ENCODE measurements around the gene TXNDC2. TPM values are rescaled to one million over a fixed set of nuclear protein-coding genes. Genes with fewer than 3 reads are reported as not detected.
A peak's percentile ranks its signal among the peaks of the same experiment; 100 is the strongest.

TXNDC2 gene
- total and polyA plus RNA-seq, 2 of the 4 experiments (the other 2 are of a cell fraction) = 0.18 TPM; not detected in 1

DNA sequence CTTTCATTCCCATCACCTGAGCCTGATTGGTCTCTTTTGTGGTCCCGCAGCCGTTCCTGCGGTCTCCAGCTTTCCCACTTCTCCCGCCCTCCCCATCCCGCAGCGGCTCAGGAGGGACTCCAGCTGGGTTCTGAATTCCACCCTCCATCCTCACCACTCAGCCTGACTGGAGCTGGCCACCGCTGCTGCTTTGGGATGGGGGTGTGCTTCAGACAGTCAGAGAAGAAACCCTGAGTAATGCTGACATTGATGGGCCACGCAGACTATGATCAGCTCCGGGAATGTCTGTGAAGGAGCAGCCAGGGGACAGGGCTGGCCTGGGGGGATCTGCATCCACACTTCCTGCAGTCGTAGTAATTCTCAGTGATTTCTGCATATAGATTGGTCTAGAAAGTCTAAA, 45.9 kb upstream of the TXNDC2 start:
- Histone ChIP-seq H2BK5ac (ENCODE audit: low read depth, low read length, poor library complexity, severe bottlenecking) (no peak overlapping the region), H4K8ac (ENCODE audit: low read depth in 2 of 2, low read length in 2 of 2) (no peak overlapping the region), H2BK120ac (ENCODE audit: low read depth, low read length) (no peak overlapping the region), H3K4me3 (ENCODE audit: insufficient read depth, low read depth, low read length) (no peak overlapping the region), H3K9me3 (ENCODE audit: control insufficient read depth, insufficient read depth, low read length) (no peaks in the 10 kb centered on the region), H2AK5ac (ENCODE audit: low read depth, low read length) (no peak overlapping the region), H4K5ac (ENCODE audit: low read depth, low read length) (no peak overlapping the region), H4K91ac (ENCODE audit: insufficient read depth, low read depth, low read length) (no peak overlapping the region), H3K27me3 (ENCODE audit: control insufficient read depth, insufficient read depth, low read length) (no peaks in the 10 kb centered on the region), H3K9me1 (ENCODE audit: insufficient read depth, low read length) (peaks cover 8% of the 10 kb centered on the region; the same call in 1 of the 2 replicates), H3K4me2 (ENCODE audit: low read depth, low read length) (no peak overlapping the region), H2BK20ac (ENCODE audit: low read depth, low read length) (no peak overlapping the region), H2BK15ac (ENCODE audit: low read depth, low read length) (no peak overlapping the region), H3K14ac (replicated peaks; ENCODE audit: low read depth, low read length) (no peak overlapping the region), H3K27ac (ENCODE audit: insufficient read depth, low read length) (no peak overlapping the region), H2AFZ (replicated peaks; ENCODE audit: low read length, poor library complexity) (no peak overlapping the region), H3K56ac (ENCODE audit: extremely low read depth, insufficient read depth, low read length) (no peak overlapping the region), H3K4me1 (ENCODE audit: control insufficient read depth, insufficient read depth, low read length) (no peaks in the 10 kb centered on the region), H3K4ac (ENCODE audit: low read depth, low read length) (no peak overlapping the region), H3K23ac (ENCODE audit: low read depth, low read length) (no peak overlapping the region), H3K36me3 (ENCODE audit: control insufficient read depth, insufficient read depth, low read length) (no peaks in the 10 kb centered on the region), H3K79me1 (ENCODE audit: low read depth in 1 of 2, low read length in 2 of 2) (peaks cover 15 to 18% of the 10 kb centered on the region in 2 experiments), H2AK9ac (replicated peaks; ENCODE audit: low read depth, low read length, poor library complexity) (no peak overlapping the region), H3K9ac (ENCODE audit: low read depth, low read length) (no peak overlapping the region), H4K20me1 (ENCODE audit: insufficient read depth, low read length) (no peaks in the 10 kb centered on the region), H3K18ac (ENCODE audit: low read depth, low read length) (no peak overlapping the region)
- ATAC-seq (ENCODE audit: low read depth) (0 out of 2 replicates have a peak, but pooled peaks have one; percentile 21), DNase-seq (peak; percentile 7)
- CTCF ChIA-PET = no interaction called here
- POLR2A ChIA-PET (ENCODE audit: unreplicated experiment) = no interaction called here
- in situ Hi-C loops (cut with MboI; ENCODE audit: low sequenced_read_pairs) (no loop called here), intact Hi-C loops (cut with micrococcal nuclease) (no loop called here), dilution Hi-C loops (cut with HindIII; ENCODE audit: low sequenced_read_pairs, unreplicated experiment) (no loop called here)
- BruUV-seq (replicated peaks) = no TSS peak
- no CpG with 5 or more reads among the region's 10 CpGs for WGBS, 2 experiments (ENCODE audit: extremely low coverage in 2 of 2, insufficient read length in 1 of 2)
- TF ChIP-seq NFE2L2 (IDR thresholded peaks at IDR 0.05; ENCODE audit: low read depth, low read length) = no peak
- no peak for TF ChIP-seq SMC3 (IDR thresholded peaks at IDR 0.05; ENCODE audit: low read depth, low read length)
- TF ChIP-seq, protein P1, sequence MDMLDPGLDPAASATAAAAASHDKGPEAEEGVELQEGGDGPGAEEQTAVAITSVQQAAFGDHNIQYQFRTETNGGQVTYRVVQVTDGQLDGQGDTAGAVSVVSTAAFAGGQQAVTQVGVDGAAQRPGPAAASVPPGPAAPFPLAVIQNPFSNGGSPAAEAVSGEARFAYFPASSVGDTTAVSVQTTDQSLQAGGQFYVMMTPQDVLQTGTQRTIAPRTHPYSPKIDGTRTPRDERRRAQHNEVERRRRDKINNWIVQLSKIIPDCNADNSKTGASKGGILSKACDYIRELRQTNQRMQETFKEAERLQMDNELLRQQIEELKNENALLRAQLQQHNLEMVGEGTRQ (IDR thresholded peaks at IDR 0.05; ENCODE audit: low read depth, low read length) = no peak
- no peak for TF ChIP-seq BHLHE40 (IDR thresholded peaks at IDR 0.05; ENCODE audit: low read depth, low read length)
- no peak for TF ChIP-seq RCOR1 (IDR thresholded peaks at IDR 0.05; ENCODE audit: insufficient replicate concordance, low read length)
- no peak for TF ChIP-seq RAD21 (IDR thresholded peaks at IDR 0.05; ENCODE audit: low read length)
- TF ChIP-seq, protein P2, sequence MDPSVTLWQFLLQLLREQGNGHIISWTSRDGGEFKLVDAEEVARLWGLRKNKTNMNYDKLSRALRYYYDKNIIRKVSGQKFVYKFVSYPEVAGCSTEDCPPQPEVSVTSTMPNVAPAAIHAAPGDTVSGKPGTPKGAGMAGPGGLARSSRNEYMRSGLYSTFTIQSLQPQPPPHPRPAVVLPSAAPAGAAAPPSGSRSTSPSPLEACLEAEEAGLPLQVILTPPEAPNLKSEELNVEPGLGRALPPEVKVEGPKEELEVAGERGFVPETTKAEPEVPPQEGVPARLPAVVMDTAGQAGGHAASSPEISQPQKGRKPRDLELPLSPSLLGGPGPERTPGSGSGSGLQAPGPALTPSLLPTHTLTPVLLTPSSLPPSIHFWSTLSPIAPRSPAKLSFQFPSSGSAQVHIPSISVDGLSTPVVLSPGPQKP (IDR thresholded peaks at IDR 0.05; ENCODE audit: borderline replicate concordance, low read depth, low read length) = no peak
- TF ChIP-seq MAFK (IDR thresholded peaks at IDR 0.05; ENCODE audit: low read depth, low read length) = no peak
- no peak for TF ChIP-seq CHD1 (IDR thresholded peaks at IDR 0.05; ENCODE audit: low read depth, low read length)
